SK-N-SH (cell line): Measurements from ENCODE around the gene SF3B4. TPM values are rescaled to one million over a fixed set of nuclear protein-coding genes. Genes with fewer than 3 reads are reported as not detected.

Source experiments
- CTCF ChIA-PET: fragments of 300-600, 350-600 bp; formaldehyde crosslinking; extraction: SDS; loops from one replicate; lab custom pipeline; 2021; lab: Yijun Ruan, JAX
- POLR2A ChIA-PET: fragments of 350-600 bp; sonication (Branson Sonifier 250); formaldehyde crosslinking; extraction: SDS; loops from one replicate; lab custom pipeline; 2020; ENCODE audit warnings: antibody characterized with exemption, inconsistent platforms; lab: Yijun Ruan, JAX
- DNase-seq: peaks from one replicate; pipeline ENCODE4 v3.0.0; 2012
- H2AFZ ChIP-seq: fragments of 200-600 bp; sonication (generic); 2 replicates; pipeline ENCODE4 v1.8.1; 2016; ENCODE audit warnings: antibody characterized with exemption, mild to moderate bottlenecking, low read depth
- H3F3A ChIP-seq: fragments of 200-600 bp; sonication (generic); replicated peaks from 2 replicates; pipeline ENCODE3; 2016; ENCODE audit warnings: antibody characterized with exemption, mild to moderate bottlenecking; ENCODE audit not compliant: insufficient read depth
- H3K27ac ChIP-seq, 2 experiments: fragments of 200-500 bp in 1 of 2; fragments of 200-600 bp in 1 of 2; sonication (Bioruptor generic) in 1 of 2; sonication (generic), shearing (Covaris generic) in 1 of 2; 2 replicates each; pipeline versions ENCODE4 v1.5.1 to v1.6.1; 2014 to 2016; ENCODE audit warnings: low read depth in 2 of 2, inconsistent platforms in 1 of 2, low read length in 1 of 2, mild to moderate bottlenecking in 1 of 2, mixed read lengths in 1 of 2
- H3K27me3 ChIP-seq: fragments of 200-600 bp; sonication (generic), shearing (Covaris generic); 2 replicates; pipeline ENCODE4 v1.6.1; 2016; ENCODE audit warnings: mixed run types; ENCODE audit not compliant: insufficient read depth
- H3K36me3 ChIP-seq, 2 experiments: fragments of 200-500 bp in 1 of 2; fragments of 200-600 bp in 1 of 2; sonication (Bioruptor generic) in 1 of 2; sonication (generic) in 1 of 2; replicated peaks in 1 of 2; 2 replicates each; pipeline versions ENCODE3 to v1.5.1; 2014 to 2016; ENCODE audit warnings: low read length in 1 of 2, mild to moderate bottlenecking in 1 of 2; ENCODE audit not compliant: insufficient read depth in 2 of 2, control insufficient read depth in 1 of 2
- H3K4me1 ChIP-seq, 2 experiments: fragments of 200-500 bp in 1 of 2; fragments of 200-600 bp in 1 of 2; sonication (Bioruptor generic) in 1 of 2; sonication (generic), shearing (Covaris generic) in 1 of 2; 2 replicates each; pipeline versions ENCODE4 v1.5.1 to v1.6.1; 2014 to 2016; ENCODE audit warnings: low read depth in 1 of 2, low read length in 1 of 2, mixed run types in 1 of 2; ENCODE audit not compliant: insufficient read depth in 2 of 2, control insufficient read depth in 1 of 2
- H3K4me2 ChIP-seq: fragments of 200-600 bp; sonication (generic), shearing (Covaris generic); 2 replicates; pipeline ENCODE4 v1.6.1; 2017; ENCODE audit warnings: mixed run types
- H3K4me3 ChIP-seq, 2 experiments: fragments of 200-500 bp in 1 of 2; fragments of 200-600 bp in 1 of 2; sonication (Bioruptor generic) in 1 of 2; sonication (generic), shearing (Covaris generic) in 1 of 2; 2 replicates each; pipeline versions ENCODE4 v1.5.1 to v1.8.1; 2014 to 2016; ENCODE audit warnings: low read depth in 2 of 2, inconsistent platforms in 1 of 2, low read length in 1 of 2, mild to moderate bottlenecking in 1 of 2, mixed read lengths in 1 of 2, moderate library complexity in 1 of 2
- H3K79me2 ChIP-seq: fragments of 200-600 bp; sonication (generic); 2 replicates; pipeline ENCODE4 v1.8.1; 2017; ENCODE audit warnings: mild to moderate bottlenecking; ENCODE audit not compliant: insufficient read depth
- H3K9ac ChIP-seq: fragments of 200-600 bp; sonication (generic); 2 replicates; pipeline ENCODE4 v1.6.1; 2017; ENCODE audit warnings: mixed run types
- H3K9me2 ChIP-seq: fragments of 200-600 bp; sonication (generic); 2 replicates; pipeline ENCODE4 v1.6.1; 2017; ENCODE audit warnings: mixed run types
- H3K9me3 ChIP-seq: fragments of 200-600 bp; sonication (generic); 2 replicates; pipeline ENCODE4 v1.6.1; 2017; ENCODE audit warnings: mixed run types, mild to moderate bottlenecking, moderate library complexity
- H4K20me1 ChIP-seq: fragments of 200-600 bp; sonication (generic); 2 replicates; pipeline ENCODE4 v1.6.1; 2017; ENCODE audit warnings: mild to moderate bottlenecking, mixed run types; ENCODE audit not compliant: insufficient read depth
- CHD2 ChIP-seq: fragments of 150-350 bp; IDR thresholded peaks from 2 replicates; pipeline ENCODE4 v1.6.1; 2018; ENCODE audit warnings: low read length; ENCODE audit not compliant: partially characterized antibody
- ELF1 ChIP-seq: IDR thresholded peaks from 2 replicates; pipeline ENCODE4 v1.4.0; 2012
- EP300 ChIP-seq, 2 experiments: IDR thresholded peaks; 2 replicates each; pipeline versions ENCODE4 v1.4.0 to v1.6.1; 2012; ENCODE audit warnings: borderline replicate concordance in 1 of 2, low read depth in 1 of 2, low read length in 1 of 2
- GABPA ChIP-seq: IDR thresholded peaks from 2 replicates; pipeline ENCODE4 v1.4.0; 2012; ENCODE audit warnings: low read depth, mild to moderate bottlenecking
- MEF2A ChIP-seq: IDR thresholded peaks from 2 replicates; pipeline ENCODE4 v1.4.0; 2012; ENCODE audit warnings: low read depth, borderline replicate concordance
- NRF1 ChIP-seq: IDR thresholded peaks from 2 replicates; pipeline ENCODE4 v1.6.1; 2012; ENCODE audit warnings: low read depth, mild to moderate bottlenecking, low read length
- POLR2AphosphoS5 ChIP-seq: IDR thresholded peaks from 2 replicates; pipeline ENCODE4 v1.6.1; 2012; ENCODE audit warnings: low read depth, low read length
- RAD21 ChIP-seq: IDR thresholded peaks from 2 replicates; pipeline ENCODE4 v1.6.1; 2012; ENCODE audit warnings: mild to moderate bottlenecking, low read length
- SIN3A ChIP-seq: IDR thresholded peaks from 2 replicates; pipeline ENCODE4 v1.6.1; 2012; ENCODE audit warnings: low read depth, mild to moderate bottlenecking, low read length, moderate library complexity, borderline replicate concordance
- TAF1 ChIP-seq: IDR thresholded peaks from 2 replicates; pipeline ENCODE4 v1.6.1; 2012; ENCODE audit warnings: low read depth, mild to moderate bottlenecking, low read length, moderate library complexity, borderline replicate concordance
- YY1 ChIP-seq: IDR thresholded peaks from 2 replicates; pipeline ENCODE4 v1.4.0; 2012; ENCODE audit warnings: low read depth, mild to moderate bottlenecking
- WGBS: methylation state at CpG from one replicate; pipeline ENCODE4 v1.1.6; 2017; ENCODE audit warnings: low lambda C conversion rate; 5-methylcytosine and 5-hydroxymethylcytosine counted together
- polyA plus RNA-seq, 3 experiments: library from polyadenylated mRNA; depleted of rRNA; stranded (reverse); fragments of >200 nt; gene quantifications; 2 replicates each; pipeline ENCODE4 v1.2.3, GENCODE V29; 2012
- TF ChIP-seq, protein P1 (sequence below): IDR thresholded peaks from 2 replicates; pipeline ENCODE4; 2012
- TF ChIP-seq, protein P2 (sequence below): IDR thresholded peaks from 2 replicates; pipeline ENCODE4 v1.4.0; 2012; ENCODE audit warnings: low read depth, borderline replicate concordance
- TF ChIP-seq, protein P3 (sequence below): IDR thresholded peaks from 2 replicates; pipeline ENCODE4 v1.4.0; 2012; ENCODE audit warnings: low read depth, borderline replicate concordance
- TF ChIP-seq, protein P4 (sequence below): IDR thresholded peaks from 2 replicates; pipeline ENCODE4 v1.4.0; 2012; ENCODE audit warnings: low read depth

SF3B4 gene, protein sequence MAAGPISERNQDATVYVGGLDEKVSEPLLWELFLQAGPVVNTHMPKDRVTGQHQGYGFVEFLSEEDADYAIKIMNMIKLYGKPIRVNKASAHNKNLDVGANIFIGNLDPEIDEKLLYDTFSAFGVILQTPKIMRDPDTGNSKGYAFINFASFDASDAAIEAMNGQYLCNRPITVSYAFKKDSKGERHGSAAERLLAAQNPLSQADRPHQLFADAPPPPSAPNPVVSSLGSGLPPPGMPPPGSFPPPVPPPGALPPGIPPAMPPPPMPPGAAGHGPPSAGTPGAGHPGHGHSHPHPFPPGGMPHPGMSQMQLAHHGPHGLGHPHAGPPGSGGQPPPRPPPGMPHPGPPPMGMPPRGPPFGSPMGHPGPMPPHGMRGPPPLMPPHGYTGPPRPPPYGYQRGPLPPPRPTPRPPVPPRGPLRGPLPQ
- 42.4 and 54.3 TPM in 2 replicates for polyA plus RNA-seq (2012; rRNA removed)
- 42.6 and 50.4 TPM in 2 replicates for polyA plus RNA-seq (2012; cell fraction: cytosol; rRNA removed)
- polyA plus RNA-seq (2012; cell fraction: nucleus; rRNA removed): 28.0 and 48.4 TPM in 2 replicates

DNA sequence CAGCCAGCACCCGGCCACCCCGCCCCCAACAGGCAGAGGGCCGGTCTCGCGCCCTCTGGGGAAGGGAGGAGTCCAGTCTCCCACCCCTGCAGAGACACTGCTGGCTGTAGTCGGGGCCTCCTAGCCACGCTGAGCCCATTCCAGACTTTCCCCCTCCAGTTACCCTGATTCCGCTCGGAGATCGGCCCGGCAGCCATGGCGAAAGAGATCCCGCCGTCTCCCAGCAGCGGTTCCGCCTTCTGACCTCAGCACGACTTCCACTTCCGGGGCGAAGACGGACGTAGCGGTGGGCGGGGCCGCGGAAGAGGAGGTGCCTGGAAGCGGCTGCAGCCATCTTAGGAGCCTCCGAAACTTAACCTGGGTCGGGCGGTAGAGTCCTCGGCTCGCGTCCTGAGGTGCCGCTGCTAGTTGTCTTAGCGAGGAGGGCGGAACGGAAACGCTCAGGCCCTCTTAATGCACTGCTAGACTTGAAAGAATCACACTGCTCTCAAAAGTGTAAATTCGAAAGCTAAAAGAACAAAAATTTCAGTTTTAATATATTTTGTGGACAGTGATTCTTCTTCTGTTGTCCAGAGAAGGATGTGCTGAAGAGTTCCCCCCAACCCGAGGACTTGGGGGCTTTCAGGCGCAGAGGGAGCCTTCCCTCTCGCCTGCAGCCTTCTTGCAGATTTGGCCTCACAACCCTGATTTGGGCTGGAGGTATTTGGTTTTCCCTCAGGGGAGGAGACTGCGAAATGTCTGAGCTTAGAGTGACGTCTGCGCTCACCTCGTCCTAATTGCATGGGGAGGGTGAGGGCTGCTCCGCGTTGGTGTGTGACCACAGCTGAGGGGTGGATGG is at the start of gene SF3B4:
SF3B4 (minus strand) TSS at position 241 of the 838 bp plus-strand sequence; CDS start at position 197, 44 bp downstream.
- peak; percentile 97 for TF ChIP-seq POLR2AphosphoS5
- TF ChIP-seq MEF2A: no peak
- TF ChIP-seq TAF1: peak; percentile 87
- TF ChIP-seq YY1: peak; percentile 92
- TF ChIP-seq, protein P1, sequence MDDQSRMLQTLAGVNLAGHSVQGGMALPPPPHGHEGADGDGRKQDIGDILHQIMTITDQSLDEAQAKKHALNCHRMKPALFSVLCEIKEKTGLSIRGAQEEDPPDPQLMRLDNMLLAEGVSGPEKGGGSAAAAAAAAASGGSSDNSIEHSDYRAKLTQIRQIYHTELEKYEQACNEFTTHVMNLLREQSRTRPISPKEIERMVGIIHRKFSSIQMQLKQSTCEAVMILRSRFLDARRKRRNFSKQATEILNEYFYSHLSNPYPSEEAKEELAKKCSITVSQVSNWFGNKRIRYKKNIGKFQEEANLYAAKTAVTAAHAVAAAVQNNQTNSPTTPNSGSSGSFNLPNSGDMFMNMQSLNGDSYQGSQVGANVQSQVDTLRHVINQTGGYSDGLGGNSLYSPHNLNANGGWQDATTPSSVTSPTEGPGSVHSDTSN: no peak
- no peak for TF ChIP-seq NRF1
- TF ChIP-seq CHD2: peak; percentile 76
- no peak for TF ChIP-seq EP300 (IDR thresholded peaks at IDR 0.05; ENCODE audit: borderline replicate concordance in 1 of 2, low read depth in 1 of 2, low read length in 1 of 2)
- peak; percentile 31; the same call in 1 of the 2 replicates for TF ChIP-seq SIN3A
- TF ChIP-seq, protein P2, sequence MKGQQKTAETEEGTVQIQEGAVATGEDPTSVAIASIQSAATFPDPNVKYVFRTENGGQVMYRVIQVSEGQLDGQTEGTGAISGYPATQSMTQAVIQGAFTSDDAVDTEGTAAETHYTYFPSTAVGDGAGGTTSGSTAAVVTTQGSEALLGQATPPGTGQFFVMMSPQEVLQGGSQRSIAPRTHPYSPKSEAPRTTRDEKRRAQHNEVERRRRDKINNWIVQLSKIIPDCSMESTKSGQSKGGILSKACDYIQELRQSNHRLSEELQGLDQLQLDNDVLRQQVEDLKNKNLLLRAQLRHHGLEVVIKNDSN: no peak
- TF ChIP-seq, protein P3, sequence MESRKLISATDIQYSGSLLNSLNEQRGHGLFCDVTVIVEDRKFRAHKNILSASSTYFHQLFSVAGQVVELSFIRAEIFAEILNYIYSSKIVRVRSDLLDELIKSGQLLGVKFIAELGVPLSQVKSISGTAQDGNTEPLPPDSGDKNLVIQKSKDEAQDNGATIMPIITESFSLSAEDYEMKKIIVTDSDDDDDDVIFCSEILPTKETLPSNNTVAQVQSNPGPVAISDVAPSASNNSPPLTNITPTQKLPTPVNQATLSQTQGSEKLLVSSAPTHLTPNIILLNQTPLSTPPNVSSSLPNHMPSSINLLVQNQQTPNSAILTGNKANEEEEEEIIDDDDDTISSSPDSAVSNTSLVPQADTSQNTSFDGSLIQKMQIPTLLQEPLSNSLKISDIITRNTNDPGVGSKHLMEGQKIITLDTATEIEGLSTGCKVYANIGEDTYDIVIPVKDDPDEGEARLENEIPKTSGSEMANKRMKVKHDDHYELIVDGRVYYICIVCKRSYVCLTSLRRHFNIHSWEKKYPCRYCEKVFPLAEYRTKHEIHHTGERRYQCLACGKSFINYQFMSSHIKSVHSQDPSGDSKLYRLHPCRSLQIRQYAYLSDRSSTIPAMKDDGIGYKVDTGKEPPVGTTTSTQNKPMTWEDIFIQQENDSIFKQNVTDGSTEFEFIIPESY: no peak
- peak; percentile 90 for TF ChIP-seq ELF1
- peak; percentile 98 for TF ChIP-seq GABPA
- TF ChIP-seq, protein P4, sequence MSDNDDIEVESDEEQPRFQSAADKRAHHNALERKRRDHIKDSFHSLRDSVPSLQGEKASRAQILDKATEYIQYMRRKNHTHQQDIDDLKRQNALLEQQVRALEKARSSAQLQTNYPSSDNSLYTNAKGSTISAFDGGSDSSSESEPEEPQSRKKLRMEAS: peak; percentile 50; the same call in 1 of the 2 replicates
- TF ChIP-seq RAD21: no peak
- ChIA-PET CTCF (interaction anchor here (0.9 to 2.5 kb wide), 4 partner anchors 10 to 40 kb away, joined by 4 to 10 read pairs (median 5); a partner anchor contains a TSS), POLR2A (interaction anchor here (0.8 to 1.7 kb wide), 5 partner anchors 10 to 41 kb away, joined by 3 to 14 read pairs (median 8); a partner anchor contains a TSS)
- peak within 1 kb of the TSS; percentile 92 to 95 for H3K4me3 ChIP-seq
- H3K27ac ChIP-seq: peak within 1 kb of the TSS; percentile 90 to 99
- peaks cover 38% of the 10 kb centered on the region for H3K79me2 ChIP-seq
- peaks cover 34 to 52% of the 10 kb centered on the region in 2 experiments for H3K36me3 ChIP-seq
- H3K9ac ChIP-seq: peak within 1 kb of the TSS; percentile 81
- H2AFZ ChIP-seq: peak within 1 kb of the TSS; percentile 66; the same call in 1 of the 2 replicates
- no peaks in the 10 kb centered on the region for H3K27me3 ChIP-seq
- peaks cover 14 to 26% of the 10 kb centered on the region in 2 experiments for H3K4me1 ChIP-seq
- H4K20me1 ChIP-seq: peaks cover 10% of the 10 kb centered on the region; the same call in 1 of the 2 replicates
- peaks cover 6% of the 10 kb centered on the region for H3F3A ChIP-seq
- H3K9me3 ChIP-seq: no peaks in the 10 kb centered on the region
- peak within 1 kb of the TSS; percentile 80 for H3K4me2 ChIP-seq
- WGBS: 1% methylated on average over 37 of the region's 47 CpGs
- peak; percentile 89 for DNase-seq
- no peaks in the 10 kb centered on the region for H3K9me2 ChIP-seq
